Measurements from ENCODE around the gene PTPRN.
"Not testable (repeated sequence)": the region's sequence is repeated elsewhere in the genome, so short reads cannot be mapped to it uniquely, and the experiment has no call there.

PTPRN gene

DNA sequence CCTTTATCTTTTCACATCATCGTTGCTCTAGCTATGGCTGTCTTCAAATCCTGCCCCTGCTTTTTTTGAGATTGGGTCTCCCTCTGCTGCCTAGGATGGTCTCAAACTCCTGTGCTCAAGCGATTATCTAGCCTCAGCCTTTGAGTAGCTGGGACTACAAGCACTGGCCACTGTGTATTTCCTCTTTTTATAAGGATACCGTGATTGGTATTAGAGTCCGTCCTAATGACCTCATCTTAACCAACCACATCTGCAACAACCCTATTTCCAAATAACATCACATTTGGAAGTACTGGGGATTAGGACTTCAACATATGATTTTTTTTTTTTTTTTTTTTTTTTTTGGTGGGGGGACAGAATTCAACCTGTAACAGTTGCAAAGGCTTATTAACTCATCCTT, 14.2 kb upstream of the PTPRN start:
- Histone ChIP-seq H3K9ac (no peak overlapping the region), H3K4me3 (IDR thresholded peaks at IDR 0.05; ENCODE audit: insufficient read depth, low read depth, low read length) (no peak overlapping the region), H3K4me1 (ENCODE audit: low read depth, poor library complexity, severe bottlenecking) (peaks cover 9% of the 10 kb centered on the region), H3K27ac (no peak overlapping the region), H2AFZ (ENCODE audit: low read depth) (no peak overlapping the region), H3K36me3 (ENCODE audit: insufficient read depth) (no peaks in the 10 kb centered on the region), H3K4me2 (no peak overlapping the region), H3K27me3 (ENCODE audit: insufficient read depth, low read depth) (no peaks in the 10 kb centered on the region), H3K79me2 (ENCODE audit: insufficient read depth, low read depth) (no peaks in the 10 kb centered on the region), H4K20me1 (ENCODE audit: insufficient read depth) (no peaks in the 10 kb centered on the region)
- TF ChIP-seq, protein P1, sequence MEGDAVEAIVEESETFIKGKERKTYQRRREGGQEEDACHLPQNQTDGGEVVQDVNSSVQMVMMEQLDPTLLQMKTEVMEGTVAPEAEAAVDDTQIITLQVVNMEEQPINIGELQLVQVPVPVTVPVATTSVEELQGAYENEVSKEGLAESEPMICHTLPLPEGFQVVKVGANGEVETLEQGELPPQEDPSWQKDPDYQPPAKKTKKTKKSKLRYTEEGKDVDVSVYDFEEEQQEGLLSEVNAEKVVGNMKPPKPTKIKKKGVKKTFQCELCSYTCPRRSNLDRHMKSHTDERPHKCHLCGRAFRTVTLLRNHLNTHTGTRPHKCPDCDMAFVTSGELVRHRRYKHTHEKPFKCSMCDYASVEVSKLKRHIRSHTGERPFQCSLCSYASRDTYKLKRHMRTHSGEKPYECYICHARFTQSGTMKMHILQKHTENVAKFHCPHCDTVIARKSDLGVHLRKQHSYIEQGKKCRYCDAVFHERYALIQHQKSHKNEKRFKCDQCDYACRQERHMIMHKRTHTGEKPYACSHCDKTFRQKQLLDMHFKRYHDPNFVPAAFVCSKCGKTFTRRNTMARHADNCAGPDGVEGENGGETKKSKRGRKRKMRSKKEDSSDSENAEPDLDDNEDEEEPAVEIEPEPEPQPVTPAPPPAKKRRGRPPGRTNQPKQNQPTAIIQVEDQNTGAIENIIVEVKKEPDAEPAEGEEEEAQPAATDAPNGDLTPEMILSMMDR (conservative IDR thresholded peaks at IDR 0.05; ENCODE audit: low read depth, low read length): no peak

DNA sequence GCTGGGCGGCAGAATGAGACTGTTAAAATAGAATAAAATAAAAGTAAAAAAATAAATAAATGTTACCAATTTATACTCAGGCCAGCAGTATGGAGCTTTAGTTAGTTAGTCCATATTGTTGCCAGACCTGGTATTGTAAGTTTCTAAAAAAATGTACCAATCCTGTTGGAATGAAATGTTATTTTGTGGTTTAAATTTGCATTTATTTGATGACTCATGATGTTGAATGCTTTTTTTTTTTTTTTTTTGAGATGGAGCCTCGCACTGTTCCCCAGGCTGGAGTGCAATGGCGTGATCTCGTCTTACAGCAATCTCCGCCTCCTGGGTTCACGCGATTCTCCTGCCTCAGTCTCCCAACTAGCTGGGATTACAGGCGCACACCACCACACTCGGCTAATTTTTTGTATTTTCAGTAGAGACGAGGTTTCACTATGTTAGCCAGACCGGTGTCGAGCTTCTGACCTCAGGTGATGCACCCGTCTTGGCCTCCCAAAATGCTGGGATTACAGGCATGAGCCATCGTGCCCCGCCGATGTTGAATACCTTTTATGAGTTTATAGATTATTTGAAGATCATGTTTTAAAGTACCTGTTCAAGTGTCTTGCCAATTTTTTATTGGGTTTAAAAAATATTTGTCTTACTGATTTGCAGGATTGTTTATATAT, 5.7 kb upstream of the PTPRN start:
- H3K27ac ChIP-seq: no peak overlapping the region
- no peak overlapping the region for H3K4me3 ChIP-seq (IDR thresholded peaks at IDR 0.05; ENCODE audit: insufficient read depth, low read depth, low read length)

DNA sequence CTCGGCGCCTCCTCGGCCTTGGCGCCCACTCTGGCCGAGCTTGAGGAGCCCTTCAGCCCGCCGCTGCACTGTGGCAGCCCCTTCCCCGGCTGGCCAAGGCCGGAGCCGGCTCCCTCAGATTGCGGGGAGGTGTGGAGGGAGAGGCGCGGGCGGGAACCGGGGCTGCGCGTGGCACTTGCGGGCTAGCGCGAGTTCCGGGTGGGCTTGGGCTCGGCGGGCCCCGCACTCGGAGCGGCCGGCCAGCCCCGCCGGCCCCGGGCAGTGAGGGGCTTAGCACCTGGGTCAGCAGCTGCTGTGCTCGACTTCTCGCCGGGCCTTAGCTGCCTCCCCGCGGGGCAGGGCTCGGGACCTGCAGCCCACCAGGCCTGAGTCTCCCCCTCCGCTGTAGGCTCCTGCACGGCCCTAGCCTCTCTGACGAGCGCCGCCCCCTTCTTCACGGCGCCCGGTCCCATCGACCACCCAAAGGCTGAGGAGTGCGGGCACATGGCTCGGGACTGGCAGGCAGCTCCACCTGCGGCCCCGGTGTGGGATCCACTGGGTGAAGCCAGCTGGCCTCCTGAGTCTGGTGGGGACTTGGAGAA, 3.6 kb upstream of the PTPRN start:
- not testable (repeated sequence) for H3K4me2 ChIP-seq; H4K20me1 ChIP-seq (ENCODE audit: insufficient read depth); H3K27ac ChIP-seq

More for the DNA sequence above, 5.7 kb upstream of the PTPRN start:
- H3K27me3 ChIP-seq (ENCODE audit: insufficient read depth, low read depth): peaks cover 5% of the 10 kb centered on the region; the same call in 1 of the 2 replicates
- no peaks in the 10 kb centered on the region for H4K20me1 ChIP-seq (ENCODE audit: insufficient read depth)
- no peaks in the 10 kb centered on the region for H3K36me3 ChIP-seq (ENCODE audit: insufficient read depth)
- H3K4me2 ChIP-seq: no peak overlapping the region
- H3K9ac ChIP-seq: no peak overlapping the region
- TF ChIP-seq, protein P1 (conservative IDR thresholded peaks at IDR 0.05; ENCODE audit: low read depth, low read length): no peak
- no peak overlapping the region for H2AFZ ChIP-seq (ENCODE audit: low read depth)
- no peaks in the 10 kb centered on the region for H3K79me2 ChIP-seq (ENCODE audit: insufficient read depth, low read depth)
- H3K4me1 ChIP-seq (ENCODE audit: low read depth, poor library complexity, severe bottlenecking): no peaks in the 10 kb centered on the region

GRCh38 chr2:219308142-219309101, 779 bp downstream of the PTPRN start:
- H3K9ac ChIP-seq: no peak overlapping the region
- H3K36me3 ChIP-seq (ENCODE audit: insufficient read depth): no peaks in the 10 kb centered on the region
- H4K20me1 ChIP-seq (ENCODE audit: insufficient read depth): no peaks in the 10 kb centered on the region
- H3K4me1 ChIP-seq (ENCODE audit: low read depth, poor library complexity, severe bottlenecking): no peaks in the 10 kb centered on the region
- H3K79me2 ChIP-seq (ENCODE audit: insufficient read depth, low read depth): no peaks in the 10 kb centered on the region
- TF ChIP-seq, protein P1 (conservative IDR thresholded peaks at IDR 0.05; ENCODE audit: low read depth, low read length): no peak
- no peak overlapping the region for H3K4me2 ChIP-seq
- no peak overlapping the region for H3K4me3 ChIP-seq (IDR thresholded peaks at IDR 0.05; ENCODE audit: insufficient read depth, low read depth, low read length)
- no peak overlapping the region for H3K27ac ChIP-seq
- no peak overlapping the region for H2AFZ ChIP-seq (ENCODE audit: low read depth)
- H3K27me3 ChIP-seq (ENCODE audit: insufficient read depth, low read depth): peaks cover 28% of the 10 kb centered on the region

More for the DNA sequence above, 3.6 kb upstream of the PTPRN start:
- not testable (repeated sequence) for H3K36me3 ChIP-seq (ENCODE audit: insufficient read depth); H2AFZ ChIP-seq (ENCODE audit: low read depth); H3K79me2 ChIP-seq (ENCODE audit: insufficient read depth, low read depth); H3K27me3 ChIP-seq (ENCODE audit: insufficient read depth, low read depth); H3K4me3 ChIP-seq (IDR thresholded peaks at IDR 0.05; ENCODE audit: insufficient read depth, low read depth, low read length); H3K9ac ChIP-seq; H3K4me1 ChIP-seq (ENCODE audit: low read depth, poor library complexity, severe bottlenecking)

Measured in KMS-11 (cell line).